ENCODE measurements around the gene SLC9A1.

DNA sequence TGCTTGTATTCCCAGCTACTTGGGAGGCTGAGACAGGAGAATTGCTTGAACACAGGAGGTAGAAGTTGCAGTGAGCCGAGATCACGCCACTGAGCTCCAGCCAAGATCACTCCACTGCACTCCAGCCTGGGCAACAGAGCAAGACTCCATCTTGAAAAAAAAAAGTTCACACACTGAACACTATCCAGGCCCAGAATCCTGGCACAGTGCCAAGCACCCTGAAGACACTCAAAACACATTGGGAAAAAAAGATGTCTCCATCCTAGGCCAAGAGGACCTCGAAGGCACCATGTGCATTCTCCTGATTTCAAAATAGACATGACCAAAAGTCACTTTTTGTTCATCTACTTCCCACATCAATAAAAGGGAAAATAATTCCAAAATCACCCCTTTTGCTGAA is 38.7 kb downstream of the SLC9A1 start:
- TF ChIP-seq, protein P1, sequence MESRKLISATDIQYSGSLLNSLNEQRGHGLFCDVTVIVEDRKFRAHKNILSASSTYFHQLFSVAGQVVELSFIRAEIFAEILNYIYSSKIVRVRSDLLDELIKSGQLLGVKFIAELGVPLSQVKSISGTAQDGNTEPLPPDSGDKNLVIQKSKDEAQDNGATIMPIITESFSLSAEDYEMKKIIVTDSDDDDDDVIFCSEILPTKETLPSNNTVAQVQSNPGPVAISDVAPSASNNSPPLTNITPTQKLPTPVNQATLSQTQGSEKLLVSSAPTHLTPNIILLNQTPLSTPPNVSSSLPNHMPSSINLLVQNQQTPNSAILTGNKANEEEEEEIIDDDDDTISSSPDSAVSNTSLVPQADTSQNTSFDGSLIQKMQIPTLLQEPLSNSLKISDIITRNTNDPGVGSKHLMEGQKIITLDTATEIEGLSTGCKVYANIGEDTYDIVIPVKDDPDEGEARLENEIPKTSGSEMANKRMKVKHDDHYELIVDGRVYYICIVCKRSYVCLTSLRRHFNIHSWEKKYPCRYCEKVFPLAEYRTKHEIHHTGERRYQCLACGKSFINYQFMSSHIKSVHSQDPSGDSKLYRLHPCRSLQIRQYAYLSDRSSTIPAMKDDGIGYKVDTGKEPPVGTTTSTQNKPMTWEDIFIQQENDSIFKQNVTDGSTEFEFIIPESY (IDR thresholded peaks at IDR 0.05; ENCODE audit: extremely low read depth, insufficient replicate concordance, low read length) = no peak
- no peak for TF ChIP-seq ELF1 (IDR thresholded peaks at IDR 0.05; ENCODE audit: borderline replicate concordance, low read depth)
- no peak for TF ChIP-seq SIN3A (IDR thresholded peaks at IDR 0.05; ENCODE audit: low read depth)
- no peak for TF ChIP-seq POLR2AphosphoS5 (IDR thresholded peaks at IDR 0.05; ENCODE audit: low read depth, low read length)
- TF ChIP-seq ATF3 (IDR thresholded peaks at IDR 0.05) = no peak
- no peak for TF ChIP-seq CTCF (IDR thresholded peaks at IDR 0.05 in 2 of 3, conservative IDR thresholded peaks at IDR 0.05 in 1 of 3; ENCODE audit: borderline replicate concordance in 1 of 3, insufficient read depth in 1 of 3, low read depth in 2 of 3, low read length in 2 of 3)
- no peak for TF ChIP-seq POLR2A (IDR thresholded peaks at IDR 0.05; ENCODE audit: borderline replicate concordance, extremely low read depth, insufficient read depth, insufficient read length)
- no peak for TF ChIP-seq EZH2phosphoT487 (IDR thresholded peaks at IDR 0.05; ENCODE audit: borderline replicate concordance)
- no peak for TF ChIP-seq JUND (IDR thresholded peaks at IDR 0.05)
- TF ChIP-seq ZFX (IDR thresholded peaks at IDR 0.05) = no peak
- TF ChIP-seq EGR1 (IDR thresholded peaks at IDR 0.05; ENCODE audit: low read depth) = no peak
- no peak for TF ChIP-seq EZH2 (IDR thresholded peaks at IDR 0.05)
- TF ChIP-seq RAD21 (IDR thresholded peaks at IDR 0.05; ENCODE audit: low read depth) = no peak
- no peak for TF ChIP-seq YY1 (IDR thresholded peaks at IDR 0.05; ENCODE audit: extremely low read depth, insufficient replicate concordance, low read depth, low read length)
